SK-N-SH (cell line): ENCODE measurements around the gene RBP2. TPM values are rescaled to one million over a fixed set of nuclear protein-coding genes. Genes with fewer than 3 reads are reported as not detected.

Experiments used
- CTCF ChIA-PET: fragments of 300-600, 350-600 bp; formaldehyde crosslinking; extraction: SDS; loops from one replicate; lab custom pipeline; 2021; lab: Yijun Ruan, JAX
- POLR2A ChIA-PET: fragments of 350-600 bp; sonication (Branson Sonifier 250); formaldehyde crosslinking; extraction: SDS; loops from one replicate; lab custom pipeline; 2020; ENCODE audit warnings: antibody characterized with exemption, inconsistent platforms; lab: Yijun Ruan, JAX
- DNase-seq: peaks from one replicate; pipeline ENCODE4 v3.0.0; 2012
- H2AFZ ChIP-seq: fragments of 200-600 bp; sonication (generic); 2 replicates; pipeline ENCODE4 v1.8.1; 2016; ENCODE audit warnings: antibody characterized with exemption, mild to moderate bottlenecking, low read depth
- H3F3A ChIP-seq: fragments of 200-600 bp; sonication (generic); replicated peaks from 2 replicates; pipeline ENCODE3; 2016; ENCODE audit warnings: antibody characterized with exemption, mild to moderate bottlenecking; ENCODE audit not compliant: insufficient read depth
- H3K27ac ChIP-seq, 2 experiments: fragments of 200-500 bp in 1 of 2; fragments of 200-600 bp in 1 of 2; sonication (Bioruptor generic) in 1 of 2; sonication (generic), shearing (Covaris generic) in 1 of 2; 2 replicates each; pipeline versions ENCODE4 v1.5.1 to v1.6.1; 2014 to 2016; ENCODE audit warnings: low read depth in 2 of 2, inconsistent platforms in 1 of 2, low read length in 1 of 2, mild to moderate bottlenecking in 1 of 2, mixed read lengths in 1 of 2
- H3K27me3 ChIP-seq: fragments of 200-600 bp; sonication (generic), shearing (Covaris generic); 2 replicates; pipeline ENCODE4 v1.6.1; 2016; ENCODE audit warnings: mixed run types; ENCODE audit not compliant: insufficient read depth
- H3K36me3 ChIP-seq, 2 experiments: fragments of 200-500 bp in 1 of 2; fragments of 200-600 bp in 1 of 2; sonication (Bioruptor generic) in 1 of 2; sonication (generic) in 1 of 2; replicated peaks in 1 of 2; 2 replicates each; pipeline versions ENCODE3 to v1.5.1; 2014 to 2016; ENCODE audit warnings: low read length in 1 of 2, mild to moderate bottlenecking in 1 of 2; ENCODE audit not compliant: insufficient read depth in 2 of 2, control insufficient read depth in 1 of 2
- H3K4me1 ChIP-seq, 2 experiments: fragments of 200-500 bp in 1 of 2; fragments of 200-600 bp in 1 of 2; sonication (Bioruptor generic) in 1 of 2; sonication (generic), shearing (Covaris generic) in 1 of 2; 2 replicates each; pipeline versions ENCODE4 v1.5.1 to v1.6.1; 2014 to 2016; ENCODE audit warnings: low read depth in 1 of 2, low read length in 1 of 2, mixed run types in 1 of 2; ENCODE audit not compliant: insufficient read depth in 2 of 2, control insufficient read depth in 1 of 2
- H3K4me2 ChIP-seq: fragments of 200-600 bp; sonication (generic), shearing (Covaris generic); 2 replicates; pipeline ENCODE4 v1.6.1; 2017; ENCODE audit warnings: mixed run types
- H3K4me3 ChIP-seq, 2 experiments: fragments of 200-500 bp in 1 of 2; fragments of 200-600 bp in 1 of 2; sonication (Bioruptor generic) in 1 of 2; sonication (generic), shearing (Covaris generic) in 1 of 2; 2 replicates each; pipeline versions ENCODE4 v1.5.1 to v1.8.1; 2014 to 2016; ENCODE audit warnings: low read depth in 2 of 2, inconsistent platforms in 1 of 2, low read length in 1 of 2, mild to moderate bottlenecking in 1 of 2, mixed read lengths in 1 of 2, moderate library complexity in 1 of 2
- H3K79me2 ChIP-seq: fragments of 200-600 bp; sonication (generic); 2 replicates; pipeline ENCODE4 v1.8.1; 2017; ENCODE audit warnings: mild to moderate bottlenecking; ENCODE audit not compliant: insufficient read depth
- H3K9ac ChIP-seq: fragments of 200-600 bp; sonication (generic); 2 replicates; pipeline ENCODE4 v1.6.1; 2017; ENCODE audit warnings: mixed run types
- H3K9me2 ChIP-seq: fragments of 200-600 bp; sonication (generic); 2 replicates; pipeline ENCODE4 v1.6.1; 2017; ENCODE audit warnings: mixed run types
- H3K9me3 ChIP-seq: fragments of 200-600 bp; sonication (generic); 2 replicates; pipeline ENCODE4 v1.6.1; 2017; ENCODE audit warnings: mixed run types, mild to moderate bottlenecking, moderate library complexity
- H4K20me1 ChIP-seq: fragments of 200-600 bp; sonication (generic); 2 replicates; pipeline ENCODE4 v1.6.1; 2017; ENCODE audit warnings: mild to moderate bottlenecking, mixed run types; ENCODE audit not compliant: insufficient read depth
- CHD2 ChIP-seq: fragments of 150-350 bp; IDR thresholded peaks from 2 replicates; pipeline ENCODE4 v1.6.1; 2018; ENCODE audit warnings: low read length; ENCODE audit not compliant: partially characterized antibody
- CTCF ChIP-seq: fragments of 200-600 bp; sonication (generic); IDR thresholded peaks from 2 replicates; pipeline ENCODE4 v1.6.1; 2017; ENCODE audit warnings: antibody characterized with exemption, mild to moderate bottlenecking, moderate library complexity
- EZH2phosphoT487 ChIP-seq: fragments of 200-600 bp; sonication (generic); IDR thresholded peaks from 2 replicates; pipeline ENCODE4 v1.6.1; 2017; ENCODE audit warnings: low read depth, mixed run types, mild to moderate bottlenecking, antibody characterized with exemption, moderate library complexity, borderline replicate concordance
- MXI1 ChIP-seq: IDR thresholded peaks from 2 replicates; pipeline ENCODE4 v1.6.1; 2012; ENCODE audit warnings: mild to moderate bottlenecking, low read depth, low read length, improper control_type of control experiment
- NFIC ChIP-seq: IDR thresholded peaks from 2 replicates; pipeline ENCODE4 v1.4.0; 2012; ENCODE audit warnings: borderline replicate concordance
- RAD21 ChIP-seq: IDR thresholded peaks from 2 replicates; pipeline ENCODE4 v1.6.1; 2012; ENCODE audit warnings: mild to moderate bottlenecking, low read length
- RCOR1 ChIP-seq: fragments of 150-350 bp; IDR thresholded peaks from 2 replicates; pipeline ENCODE4 v1.6.1; 2017; ENCODE audit warnings: antibody characterized with exemption, low read length
- SIN3A ChIP-seq: IDR thresholded peaks from 2 replicates; pipeline ENCODE4 v1.6.1; 2012; ENCODE audit warnings: low read depth, mild to moderate bottlenecking, low read length, moderate library complexity, borderline replicate concordance
- USF2 ChIP-seq: fragments of 150-350 bp; IDR thresholded peaks from 2 replicates; pipeline ENCODE4 v1.6.1; 2017; ENCODE audit warnings: antibody characterized with exemption, low read length, low read depth, borderline replicate concordance
- YY1 ChIP-seq: IDR thresholded peaks from 2 replicates; pipeline ENCODE4 v1.4.0; 2012; ENCODE audit warnings: low read depth, mild to moderate bottlenecking
- WGBS: methylation state at CpG from one replicate; pipeline ENCODE4 v1.1.6; 2017; ENCODE audit warnings: low lambda C conversion rate; 5-methylcytosine and 5-hydroxymethylcytosine counted together
- polyA plus RNA-seq, 3 experiments: library from polyadenylated mRNA; depleted of rRNA; stranded (reverse); fragments of >200 nt; gene quantifications; 2 replicates each; pipeline ENCODE4 v1.2.3, GENCODE V29; 2012
- TF ChIP-seq, protein P1 (sequence below): IDR thresholded peaks from 2 replicates; pipeline ENCODE4 v1.4.0; 2012; ENCODE audit warnings: low read depth
- TF ChIP-seq, protein P2 (sequence below): IDR thresholded peaks from 2 replicates; pipeline ENCODE4 v1.4.0; 2012; ENCODE audit warnings: low read depth, borderline replicate concordance

RBP2 gene
- polyA plus RNA-seq, 1 of the 3 experiments (the other 2 are of a cell fraction): not detected

GRCh38 chr3:139441656-139442055 is 34.7 kb downstream of the RBP2 start (continued):
- TF ChIP-seq USF2 (no peak), RAD21 (no peak), RCOR1 (no peak), NFIC (no peak), YY1 (no peak), MXI1 (no peak), CHD2 (no peak), EZH2phosphoT487 (no peak), CTCF (no peak), SIN3A (no peak)
- TF ChIP-seq, protein P1, sequence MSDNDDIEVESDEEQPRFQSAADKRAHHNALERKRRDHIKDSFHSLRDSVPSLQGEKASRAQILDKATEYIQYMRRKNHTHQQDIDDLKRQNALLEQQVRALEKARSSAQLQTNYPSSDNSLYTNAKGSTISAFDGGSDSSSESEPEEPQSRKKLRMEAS: no peak

DNA sequence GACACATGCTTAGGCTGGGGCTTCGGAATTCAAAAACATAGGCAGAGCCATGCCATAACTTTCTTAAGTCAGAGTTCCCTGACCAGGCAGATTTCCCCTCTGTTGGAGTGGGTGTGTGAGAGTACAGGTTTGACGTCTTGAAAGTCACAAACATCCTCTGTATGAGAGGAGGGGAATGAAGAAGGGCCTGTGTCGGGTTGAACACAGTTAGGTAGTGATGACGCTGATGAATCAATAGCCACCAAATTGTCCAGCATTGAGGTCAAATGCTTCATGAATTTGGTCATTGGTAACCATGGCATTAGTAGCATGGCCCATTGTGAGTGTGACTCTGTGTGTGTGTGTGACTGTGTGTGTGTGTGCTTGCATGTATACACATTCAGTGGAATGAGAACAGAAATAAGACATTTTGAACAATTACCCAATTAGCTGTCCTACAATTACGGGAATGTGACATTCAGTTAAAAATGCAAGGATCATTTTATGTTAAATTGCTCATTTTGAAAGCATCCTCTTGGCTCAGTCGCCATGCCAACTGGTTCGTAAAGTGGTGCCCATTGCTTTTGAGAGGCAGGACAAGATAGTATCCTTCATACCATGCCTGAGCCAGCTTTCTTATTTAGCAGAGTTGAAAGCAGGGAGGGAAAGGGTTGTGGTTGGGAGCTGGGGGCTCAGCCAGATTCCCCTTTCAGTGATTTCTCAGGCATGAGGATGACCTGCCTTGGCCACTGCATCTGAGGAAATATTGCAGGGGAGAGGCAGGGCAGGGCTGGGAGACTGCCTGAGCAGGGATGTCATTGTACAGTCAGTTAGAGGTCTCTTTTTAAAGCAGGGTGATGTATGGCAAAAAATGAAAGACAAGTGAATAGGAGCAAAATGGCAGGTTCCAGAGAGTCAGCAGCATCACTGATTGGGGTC is 35.4 kb downstream of the RBP2 start:
- peaks cover 0 to 4% of the 10 kb centered on the region in 2 experiments; a peak in 1 of 4 replicates for H3K4me1 ChIP-seq
- H3K9me3 ChIP-seq: no peaks in the 10 kb centered on the region
- no peak overlapping the region for H3K27ac ChIP-seq
- no peak overlapping the region for H3K4me2 ChIP-seq
- no peak overlapping the region for H3K4me3 ChIP-seq
- 79% methylated on average over 7 of the region's 7 CpGs for WGBS
- H3K79me2 ChIP-seq: no peaks in the 10 kb centered on the region
- CTCF ChIA-PET: interaction anchor here (0.8 to 8.0 kb wide), 2 partner anchors 13 to 87 kb away, joined by 3 to 41 read pairs; no protein-coding TSS in a partner anchor
- no peak overlapping the region for H3K9ac ChIP-seq
- H2AFZ ChIP-seq: no peak overlapping the region
- no peak for DNase-seq
- H3K9me2 ChIP-seq: no peaks in the 10 kb centered on the region
- H3F3A ChIP-seq: no peaks in the 10 kb centered on the region
- POLR2A ChIA-PET: no interaction called here
- H4K20me1 ChIP-seq: no peaks in the 10 kb centered on the region
- no peaks in the 10 kb centered on the region for H3K27me3 ChIP-seq
- TF ChIP-seq, protein P2, sequence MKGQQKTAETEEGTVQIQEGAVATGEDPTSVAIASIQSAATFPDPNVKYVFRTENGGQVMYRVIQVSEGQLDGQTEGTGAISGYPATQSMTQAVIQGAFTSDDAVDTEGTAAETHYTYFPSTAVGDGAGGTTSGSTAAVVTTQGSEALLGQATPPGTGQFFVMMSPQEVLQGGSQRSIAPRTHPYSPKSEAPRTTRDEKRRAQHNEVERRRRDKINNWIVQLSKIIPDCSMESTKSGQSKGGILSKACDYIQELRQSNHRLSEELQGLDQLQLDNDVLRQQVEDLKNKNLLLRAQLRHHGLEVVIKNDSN: no peak
- no peak for TF ChIP-seq YY1
- TF ChIP-seq CTCF: no peak
- no peaks in the 10 kb centered on the region for H3K36me3 ChIP-seq
